Measurements from ENCODE around the gene CIAO2A.
"Not testable (repeated sequence)": the region's sequence is repeated elsewhere in the genome, so short reads cannot be mapped to it uniquely, and the experiment has no call there.

CIAO2A gene

GRCh38 chr15:64131547-64131946 is 37.9 kb upstream of the CIAO2A start:
- Histone ChIP-seq H2AFZ (ENCODE audit: low read length, unreplicated experiment) (no peak overlapping the region), H3K27ac (ENCODE audit: low read depth, low read length) (no peak overlapping the region), H3K27me3 (ENCODE audit: insufficient read depth, low read length) (no peaks in the 10 kb centered on the region), H3K36me3 (ENCODE audit: insufficient read depth, low read length) (peaks cover 48% of the 10 kb centered on the region; the same call in 1 of the 2 replicates), H3K4me3 (ENCODE audit: low read depth, low read length) (no peak overlapping the region), H3K79me2 (ENCODE audit: control insufficient read depth, insufficient read depth, low read length, unreplicated experiment) (no peaks in the 10 kb centered on the region), H3K4me1 (ENCODE audit: control insufficient read depth, insufficient read depth, low read length, unreplicated experiment) (no peaks in the 10 kb centered on the region)

DNA sequence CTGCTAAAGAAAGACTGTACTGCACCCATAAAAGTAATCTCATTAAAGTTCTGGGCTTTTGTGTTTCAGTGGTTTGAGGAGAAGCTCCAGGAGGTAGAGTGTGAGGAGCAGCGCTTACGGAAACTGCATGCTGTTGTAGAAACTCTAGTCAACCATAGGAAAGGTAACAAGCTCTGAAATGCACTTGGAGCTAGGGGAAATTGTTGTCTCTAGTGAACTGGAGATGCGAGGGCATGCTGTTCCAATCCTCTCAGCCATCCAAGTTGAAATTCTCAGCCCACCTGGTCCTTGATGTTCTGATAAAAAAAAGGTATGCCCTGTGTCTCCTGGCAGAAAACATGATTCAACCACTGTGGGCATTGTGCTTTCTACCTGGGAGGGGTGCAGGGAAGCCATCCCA is 36.5 kb upstream of the CIAO2A start:
- H3K27ac ChIP-seq (ENCODE audit: low read depth, low read length) = no peak overlapping the region
- no peaks in the 10 kb centered on the region for H3K79me2 ChIP-seq (ENCODE audit: control insufficient read depth, insufficient read depth, low read length, unreplicated experiment)
- no peaks in the 10 kb centered on the region for H3K27me3 ChIP-seq (ENCODE audit: insufficient read depth, low read length)
- no peaks in the 10 kb centered on the region for H3K4me1 ChIP-seq (ENCODE audit: control insufficient read depth, insufficient read depth, low read length, unreplicated experiment)
- no peak overlapping the region for H2AFZ ChIP-seq (ENCODE audit: low read length, unreplicated experiment)
- H3K4me3 ChIP-seq (ENCODE audit: low read depth, low read length) = no peak overlapping the region
- H3K36me3 ChIP-seq (ENCODE audit: insufficient read depth, low read length) = peaks cover 53% of the 10 kb centered on the region

DNA sequence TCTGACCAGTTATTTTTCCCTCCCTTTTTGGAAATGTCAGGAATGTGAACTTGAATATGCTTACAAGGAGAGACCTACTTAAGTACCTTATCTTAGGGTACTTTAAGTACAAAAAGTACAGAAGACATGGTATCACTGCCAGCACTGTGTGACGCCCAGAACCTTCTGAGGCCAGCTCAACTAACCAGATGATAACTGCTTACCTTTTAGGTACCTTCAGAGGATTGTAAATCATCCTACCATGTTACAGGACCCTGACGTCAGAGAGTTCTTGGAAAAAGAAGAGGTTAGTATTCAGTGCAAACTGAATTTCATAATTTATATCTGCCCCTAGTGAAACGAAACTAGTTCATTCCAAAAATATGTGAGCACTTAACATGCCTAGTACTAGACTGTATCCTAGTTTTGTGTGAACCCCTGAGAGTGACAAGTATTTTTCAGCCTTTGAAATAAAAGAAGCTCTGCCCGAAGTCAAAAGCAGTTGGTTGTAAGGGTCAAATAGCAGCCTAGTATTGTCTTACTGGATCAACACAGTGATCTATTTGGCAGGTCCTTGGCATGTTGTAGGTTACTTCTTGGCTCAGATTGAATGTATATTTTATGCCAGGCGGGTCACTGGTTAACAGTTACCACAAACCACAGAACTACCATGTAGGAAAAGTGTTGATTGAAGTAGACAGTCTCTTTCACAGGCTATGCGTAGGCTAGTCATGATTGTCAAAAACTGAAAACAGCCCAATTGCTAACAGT is 34.1 kb upstream of the CIAO2A start:
- H3K4me1 ChIP-seq (ENCODE audit: control insufficient read depth, insufficient read depth, low read length, unreplicated experiment) = no peaks in the 10 kb centered on the region
- H3K27me3 ChIP-seq (ENCODE audit: insufficient read depth, low read length) = no peaks in the 10 kb centered on the region
- no peak overlapping the region for H2AFZ ChIP-seq (ENCODE audit: low read length, unreplicated experiment)
- no peak overlapping the region for H3K4me3 ChIP-seq (ENCODE audit: low read depth, low read length)
- no peaks in the 10 kb centered on the region for H3K79me2 ChIP-seq (ENCODE audit: control insufficient read depth, insufficient read depth, low read length, unreplicated experiment)
- H3K36me3 ChIP-seq (ENCODE audit: insufficient read depth, low read length) = peaks cover 56% of the 10 kb centered on the region
- no peak overlapping the region for H3K27ac ChIP-seq (ENCODE audit: low read depth, low read length)

DNA sequence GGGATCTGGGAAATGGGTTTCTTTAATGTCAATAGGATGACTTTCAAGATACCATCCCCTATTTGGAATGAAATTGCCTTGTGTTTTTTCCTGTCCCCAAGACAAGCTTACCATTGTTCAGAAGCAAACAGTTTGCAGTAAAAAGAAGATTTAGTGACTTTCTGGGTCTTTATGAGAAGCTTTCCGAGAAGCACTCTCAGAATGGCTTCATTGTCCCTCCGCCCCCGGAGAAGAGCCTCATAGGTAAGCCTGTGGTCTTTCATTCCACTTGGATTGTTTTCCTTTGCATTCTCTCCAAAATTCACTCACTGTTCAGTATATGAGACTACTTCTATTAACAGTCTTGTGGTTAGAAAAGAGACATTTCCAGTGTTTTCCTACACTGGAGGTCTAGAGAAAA is 32.3 kb upstream of the CIAO2A start:
- H2AFZ ChIP-seq (ENCODE audit: low read length, unreplicated experiment) = no peak overlapping the region
- no peaks in the 10 kb centered on the region for H3K4me1 ChIP-seq (ENCODE audit: control insufficient read depth, insufficient read depth, low read length, unreplicated experiment)
- peaks cover 51% of the 10 kb centered on the region for H3K36me3 ChIP-seq (ENCODE audit: insufficient read depth, low read length)
- no peaks in the 10 kb centered on the region for H3K27me3 ChIP-seq (ENCODE audit: insufficient read depth, low read length)
- H3K79me2 ChIP-seq (ENCODE audit: control insufficient read depth, insufficient read depth, low read length, unreplicated experiment) = no peaks in the 10 kb centered on the region
- no peak overlapping the region for H3K27ac ChIP-seq (ENCODE audit: low read depth, low read length)
- no peak overlapping the region for H3K4me3 ChIP-seq (ENCODE audit: low read depth, low read length)

DNA sequence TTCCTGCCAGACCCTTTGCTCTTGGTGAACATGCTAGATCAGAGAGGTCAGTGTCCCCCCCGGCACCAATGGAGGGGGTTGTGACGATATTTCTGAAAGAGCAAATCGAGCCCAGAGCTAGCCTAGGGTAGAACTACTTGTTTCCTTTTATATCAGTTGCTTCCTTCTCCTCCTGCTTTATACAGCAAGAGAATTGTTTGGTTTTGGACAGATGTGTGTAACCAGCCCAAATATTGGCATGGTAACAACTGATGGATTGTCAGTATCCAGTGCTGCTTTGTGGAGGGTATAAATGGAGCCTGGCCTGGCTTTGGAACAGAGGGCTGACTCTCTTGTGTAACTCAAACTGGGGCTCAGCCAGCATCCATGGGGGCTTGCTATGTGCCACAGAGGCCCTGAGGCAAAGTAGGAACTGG is 29.3 kb upstream of the CIAO2A start:
- no peak overlapping the region for H3K4me3 ChIP-seq (ENCODE audit: low read depth, low read length)
- H3K79me2 ChIP-seq (ENCODE audit: control insufficient read depth, insufficient read depth, low read length, unreplicated experiment) = no peaks in the 10 kb centered on the region
- H3K27ac ChIP-seq (ENCODE audit: low read depth, low read length) = no peak overlapping the region
- H3K36me3 ChIP-seq (ENCODE audit: insufficient read depth, low read length) = peaks cover 48% of the 10 kb centered on the region
- no peak overlapping the region for H2AFZ ChIP-seq (ENCODE audit: low read length, unreplicated experiment)
- H3K4me1 ChIP-seq (ENCODE audit: control insufficient read depth, insufficient read depth, low read length, unreplicated experiment) = no peaks in the 10 kb centered on the region
- no peaks in the 10 kb centered on the region for H3K27me3 ChIP-seq (ENCODE audit: insufficient read depth, low read length)

DNA sequence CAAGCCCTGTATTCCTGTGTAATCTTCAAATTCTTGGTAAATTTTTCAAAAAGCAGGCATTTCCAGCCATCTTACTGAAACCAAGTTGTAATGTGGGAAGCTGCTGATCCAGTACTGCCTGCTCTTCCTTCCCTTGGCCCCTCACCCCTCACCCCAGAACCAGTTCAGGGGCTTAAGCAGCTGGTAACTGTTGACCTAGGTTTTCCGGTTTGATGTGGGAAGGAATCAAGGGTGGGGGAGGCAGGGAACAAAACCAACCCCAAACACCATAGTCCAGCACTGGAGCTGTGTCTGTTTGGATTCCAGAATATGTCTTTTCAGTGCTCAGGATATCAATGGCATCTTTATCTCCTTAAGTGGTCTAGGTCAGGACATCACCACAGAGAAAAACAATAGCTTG is 28.8 kb upstream of the CIAO2A start:
- Histone ChIP-seq H3K27me3 (ENCODE audit: insufficient read depth, low read length) (no peaks in the 10 kb centered on the region), H3K79me2 (ENCODE audit: control insufficient read depth, insufficient read depth, low read length, unreplicated experiment) (no peaks in the 10 kb centered on the region), H3K4me3 (ENCODE audit: low read depth, low read length) (no peak overlapping the region), H3K27ac (ENCODE audit: low read depth, low read length) (no peak overlapping the region), H3K36me3 (ENCODE audit: insufficient read depth, low read length) (peaks cover 43% of the 10 kb centered on the region), H3K4me1 (ENCODE audit: control insufficient read depth, insufficient read depth, low read length, unreplicated experiment) (no peaks in the 10 kb centered on the region), H2AFZ (ENCODE audit: low read length, unreplicated experiment) (no peak overlapping the region)

- H3K36me3 ChIP-seq (ENCODE audit: insufficient read depth, low read length) = peaks cover 34% of the 10 kb centered on the region
These were observed 28.0 kb upstream of the CIAO2A start for GRCh38 chr15:64121614-64122013.

DNA sequence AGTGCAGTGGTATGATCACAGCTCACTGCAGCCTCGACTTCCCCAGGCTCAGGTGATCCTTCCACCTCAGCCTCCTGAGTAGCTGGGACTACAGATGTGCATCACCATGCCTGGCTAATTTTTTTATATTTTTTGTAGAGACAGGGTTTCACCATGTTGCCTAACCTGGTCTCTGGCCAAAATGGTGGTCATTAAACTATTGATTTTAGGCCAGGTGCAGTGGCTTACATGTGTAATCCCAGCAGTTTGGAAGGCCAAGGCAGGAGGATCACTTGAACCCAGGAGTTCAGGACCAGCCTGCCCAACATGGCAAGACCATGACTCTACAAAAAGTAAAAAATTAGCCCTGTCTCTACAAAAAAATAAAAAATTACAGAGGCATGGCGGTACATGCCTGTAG is 26.7 kb upstream of the CIAO2A start:
- not testable (repeated sequence) for H3K27ac ChIP-seq (ENCODE audit: low read depth, low read length); H3K4me1 ChIP-seq (ENCODE audit: control insufficient read depth, insufficient read depth, low read length, unreplicated experiment); H3K4me3 ChIP-seq (ENCODE audit: low read depth, low read length); H2AFZ ChIP-seq (ENCODE audit: low read length, unreplicated experiment); H3K79me2 ChIP-seq (ENCODE audit: control insufficient read depth, insufficient read depth, low read length, unreplicated experiment); H3K27me3 ChIP-seq (ENCODE audit: insufficient read depth, low read length)
- H3K36me3 ChIP-seq (ENCODE audit: insufficient read depth, low read length) = peaks cover 29% of the 10 kb centered on the region

More at GRCh38 chr15:64121614-64122013, 28.0 kb upstream of the CIAO2A start:
- Histone ChIP-seq H3K79me2 (ENCODE audit: control insufficient read depth, insufficient read depth, low read length, unreplicated experiment) (no peaks in the 10 kb centered on the region), H3K4me3 (ENCODE audit: low read depth, low read length) (no peak overlapping the region), H3K27me3 (ENCODE audit: insufficient read depth, low read length) (no peaks in the 10 kb centered on the region), H3K27ac (ENCODE audit: low read depth, low read length) (no peak overlapping the region), H3K4me1 (ENCODE audit: control insufficient read depth, insufficient read depth, low read length, unreplicated experiment) (no peaks in the 10 kb centered on the region), H2AFZ (ENCODE audit: low read length, unreplicated experiment) (no peak overlapping the region)

GRCh38 chr15:64117759-64118487 is 24.3 kb upstream of the CIAO2A start:
- no peak overlapping the region for H3K27ac ChIP-seq (ENCODE audit: low read depth, low read length)
- no peak overlapping the region for H2AFZ ChIP-seq (ENCODE audit: low read length, unreplicated experiment)
- no peak overlapping the region for H3K4me3 ChIP-seq (ENCODE audit: low read depth, low read length)
- H3K79me2 ChIP-seq (ENCODE audit: control insufficient read depth, insufficient read depth, low read length, unreplicated experiment) = no peaks in the 10 kb centered on the region
- H3K27me3 ChIP-seq (ENCODE audit: insufficient read depth, low read length) = no peaks in the 10 kb centered on the region
- H3K4me1 ChIP-seq (ENCODE audit: control insufficient read depth, insufficient read depth, low read length, unreplicated experiment) = no peaks in the 10 kb centered on the region
- H3K36me3 ChIP-seq (ENCODE audit: insufficient read depth, low read length) = peaks cover 27% of the 10 kb centered on the region

DNA sequence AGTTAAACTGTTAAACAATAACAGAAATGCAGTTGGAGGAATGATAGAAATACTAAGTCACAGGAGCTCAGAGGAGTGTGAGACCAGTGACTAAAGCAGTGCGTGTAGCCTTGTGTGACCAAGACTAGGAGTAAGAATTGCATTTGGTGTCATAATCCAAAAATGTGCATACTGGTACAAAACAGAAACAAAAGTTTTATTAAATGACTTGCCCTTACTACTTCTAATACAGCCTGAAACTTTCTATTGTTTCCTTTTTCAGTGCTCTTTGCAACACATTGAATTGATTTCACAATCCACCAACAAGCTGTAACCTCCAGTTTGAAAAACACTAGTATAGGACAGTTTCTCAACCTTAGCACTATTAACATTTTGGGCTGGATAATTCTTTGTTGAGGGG is 19.3 kb upstream of the CIAO2A start:
- peak overlapping the region; percentile 50 for H3K27ac ChIP-seq (ENCODE audit: low read depth, low read length)
- H3K4me1 ChIP-seq (ENCODE audit: control insufficient read depth, insufficient read depth, low read length, unreplicated experiment) = peaks cover 12% of the 10 kb centered on the region
- no peak overlapping the region for H2AFZ ChIP-seq (ENCODE audit: low read length, unreplicated experiment)
- H3K36me3 ChIP-seq (ENCODE audit: insufficient read depth, low read length) = peaks cover 7% of the 10 kb centered on the region; the same call in 1 of the 2 replicates
- H3K4me3 ChIP-seq (ENCODE audit: low read depth, low read length) = no peak overlapping the region
- no peaks in the 10 kb centered on the region for H3K27me3 ChIP-seq (ENCODE audit: insufficient read depth, low read length)
- peaks cover 39% of the 10 kb centered on the region for H3K79me2 ChIP-seq (ENCODE audit: control insufficient read depth, insufficient read depth, low read length, unreplicated experiment)

Measured in ACC112 (cell line).